A204.1 (cell line): ENCODE results near the gene ATP2A3.

Experiments
- FAIRE-seq: peaks from 2 replicates; lab custom pipeline; 2012; peaks lifted over from hg19 to GRCh38; lab: Jason Lieb, UNC

ATP2A3 gene

DNA sequence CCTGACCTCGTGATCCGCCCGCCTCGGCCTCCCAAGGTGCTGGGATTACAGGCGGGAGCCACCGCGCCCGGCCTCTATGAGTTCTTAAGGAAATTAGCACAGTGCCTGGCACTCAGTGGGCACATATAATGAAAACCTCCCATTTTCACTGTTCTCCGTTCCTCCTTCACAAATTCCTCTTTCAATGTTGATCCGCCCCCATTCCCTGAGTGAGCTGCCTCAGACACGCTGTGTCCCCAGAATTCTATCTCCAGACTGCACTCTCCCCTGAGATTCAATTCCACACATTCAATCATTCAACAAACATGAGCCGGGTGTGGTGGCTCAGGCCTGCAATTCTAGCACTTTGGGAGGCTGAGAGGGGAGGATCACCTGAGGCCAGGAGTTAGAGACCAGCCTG, 55.0 kb downstream of the ATP2A3 start:
- FAIRE-seq = no peak

DNA sequence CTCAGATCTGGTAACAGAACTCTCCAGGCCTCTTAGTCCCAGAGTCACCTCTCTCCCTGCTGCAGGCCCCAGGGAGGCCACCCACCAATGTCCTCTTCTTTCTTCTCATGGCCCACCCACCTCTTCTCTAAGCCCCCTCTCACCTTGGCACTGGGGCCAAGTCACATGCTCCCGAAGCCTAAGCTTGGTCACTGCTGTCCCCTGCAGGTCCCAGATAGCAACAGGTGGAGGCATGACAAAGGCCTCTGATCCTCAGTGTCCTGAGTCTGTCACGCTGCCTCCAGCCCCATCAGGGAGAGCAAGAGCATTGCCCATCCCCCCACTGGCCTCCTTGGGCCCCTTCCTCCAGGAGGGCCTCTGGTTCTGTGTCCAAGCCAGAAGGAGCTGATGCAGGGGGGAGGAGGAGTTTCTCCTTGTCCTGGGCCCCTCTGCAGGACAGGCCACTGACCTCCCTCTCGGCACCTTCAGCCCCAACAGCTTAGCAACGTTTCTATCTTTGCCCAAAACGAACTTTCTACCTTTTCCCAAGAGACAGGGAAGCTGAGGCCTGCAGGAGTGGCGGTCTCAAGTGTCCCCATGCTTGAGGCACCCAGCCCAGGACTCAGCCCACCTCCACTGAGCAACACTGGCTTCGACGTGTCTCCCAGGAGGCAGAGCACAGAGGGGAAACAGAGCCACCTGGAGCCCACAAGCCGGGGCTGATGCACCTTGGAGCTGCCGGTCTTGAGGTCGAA, 56.6 kb downstream of the ATP2A3 start:
- no peak for FAIRE-seq

DNA sequence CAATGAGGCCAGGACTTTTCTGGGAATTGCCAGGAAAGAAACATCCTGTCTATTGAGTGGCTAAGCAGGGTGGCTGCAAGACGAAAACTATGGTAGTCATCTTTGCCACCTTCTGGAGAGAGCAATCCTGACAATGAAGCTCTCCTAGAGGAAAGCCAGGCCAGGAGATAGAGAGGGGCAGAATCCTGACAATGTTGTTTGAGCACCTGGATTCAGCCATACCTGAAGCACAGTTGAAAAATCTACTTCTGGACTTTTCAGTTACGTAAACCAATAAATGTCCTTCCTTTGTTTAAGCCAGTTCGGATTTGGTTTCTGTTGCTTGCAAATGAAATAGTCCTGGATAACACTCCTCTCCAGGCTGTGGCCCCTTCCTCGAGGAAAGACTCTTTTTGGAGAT, 57.4 kb downstream of the ATP2A3 start:
- no peak for FAIRE-seq

DNA sequence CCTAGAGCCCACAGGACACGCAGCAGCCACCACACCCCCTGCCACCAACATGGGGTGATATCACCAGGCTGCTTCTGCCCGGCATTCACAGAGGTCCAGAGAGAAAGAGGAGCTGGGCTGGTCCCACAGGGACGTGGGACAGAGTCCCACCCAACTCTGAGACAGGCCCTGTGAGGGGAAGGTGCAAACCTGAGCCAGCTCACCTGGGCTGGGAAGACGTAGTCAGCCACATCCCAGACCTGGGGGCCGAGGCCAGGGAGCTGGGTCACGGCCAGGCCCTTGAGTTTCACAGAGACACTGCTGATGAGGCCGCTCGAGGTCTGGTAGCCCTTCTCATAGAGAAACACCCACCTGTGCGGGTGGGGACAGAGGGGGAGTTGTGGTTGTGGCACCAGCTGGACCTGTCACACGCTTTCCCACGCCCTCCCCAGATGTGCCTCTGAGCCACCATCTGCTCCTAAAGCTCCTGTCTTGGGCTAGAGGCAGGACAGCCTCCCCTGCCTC, 59.2 kb downstream of the ATP2A3 start:
- no peak for FAIRE-seq

DNA sequence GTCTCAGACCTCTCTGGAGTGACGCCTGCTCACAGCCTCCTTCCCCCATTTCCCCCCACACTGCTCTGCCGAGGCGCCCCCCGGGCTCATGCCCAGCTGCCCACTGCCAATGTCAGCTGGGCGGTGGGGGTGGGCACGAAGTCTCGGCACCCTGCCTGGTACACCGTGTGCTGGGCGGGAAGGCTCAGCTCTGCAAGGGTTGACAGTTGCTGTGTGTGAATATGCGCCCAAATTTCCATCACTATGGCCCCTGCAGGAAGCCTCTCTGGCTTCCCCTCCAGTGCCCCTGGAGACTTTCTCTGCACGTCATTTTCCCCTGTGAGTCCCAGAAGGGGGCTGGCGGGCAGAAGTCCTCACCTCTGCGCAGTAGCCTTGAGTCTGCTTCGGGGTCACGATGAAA, 59.7 kb downstream of the ATP2A3 start:
- FAIRE-seq = no peak

DNA sequence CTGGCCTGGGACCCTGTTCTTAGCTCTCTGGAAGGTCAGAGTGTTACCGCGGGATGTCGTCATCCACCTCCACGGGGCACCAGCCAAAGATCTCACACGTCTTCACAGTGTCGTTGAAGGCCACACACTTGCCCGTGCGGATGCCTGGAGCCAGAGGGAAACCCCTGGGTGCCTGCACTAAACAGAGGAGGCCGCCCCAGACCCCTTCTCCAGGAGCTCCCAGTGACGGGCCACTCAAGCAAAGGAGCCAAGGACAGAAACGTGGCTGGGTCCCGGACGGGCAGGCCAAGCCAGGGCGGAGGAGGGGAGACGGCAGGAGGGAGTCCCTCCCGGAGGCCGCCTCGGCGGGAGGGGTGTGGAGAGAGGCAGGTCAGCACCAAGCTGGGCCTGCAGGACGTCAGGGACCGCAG, 60.4 kb downstream of the ATP2A3 start:
- FAIRE-seq = no peak

DNA sequence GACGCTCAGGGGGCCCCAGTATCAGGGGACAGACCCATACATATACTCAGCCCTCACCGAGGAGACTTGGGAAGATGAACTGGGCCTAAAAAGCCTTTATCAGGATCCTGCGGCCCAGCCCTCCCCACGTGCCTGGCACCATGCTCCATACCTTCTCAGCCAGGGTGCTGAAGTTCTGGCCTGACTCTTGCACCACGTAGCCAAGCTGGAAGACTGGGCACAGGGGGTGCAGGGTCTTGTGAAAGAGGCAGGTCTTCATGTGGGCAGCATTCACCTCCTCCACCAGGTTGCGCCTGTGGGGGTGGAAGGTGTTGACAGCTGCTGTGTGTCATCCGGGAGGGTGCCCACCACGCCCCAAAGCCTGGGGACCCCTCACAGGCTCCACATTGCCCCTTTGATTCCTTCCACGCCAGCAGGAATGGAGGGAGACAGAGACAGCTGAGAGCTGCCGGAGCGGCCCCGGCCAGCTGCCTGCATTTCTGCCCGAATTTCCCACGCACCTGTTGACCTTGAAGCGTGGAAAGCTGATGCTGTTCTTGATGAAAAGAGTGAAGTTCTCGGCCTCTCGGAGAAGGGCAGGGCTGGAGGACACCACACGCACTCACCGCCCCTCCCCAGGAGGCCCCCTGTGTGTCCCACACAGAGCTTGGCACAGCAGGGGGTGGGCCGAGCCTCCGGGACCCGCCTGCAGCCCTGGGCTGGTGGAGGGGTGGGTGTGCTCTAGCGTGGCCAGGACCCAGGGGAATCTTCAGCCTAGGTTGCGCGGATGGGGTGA, 61.0 kb downstream of the ATP2A3 start:
- no peak for FAIRE-seq

DNA sequence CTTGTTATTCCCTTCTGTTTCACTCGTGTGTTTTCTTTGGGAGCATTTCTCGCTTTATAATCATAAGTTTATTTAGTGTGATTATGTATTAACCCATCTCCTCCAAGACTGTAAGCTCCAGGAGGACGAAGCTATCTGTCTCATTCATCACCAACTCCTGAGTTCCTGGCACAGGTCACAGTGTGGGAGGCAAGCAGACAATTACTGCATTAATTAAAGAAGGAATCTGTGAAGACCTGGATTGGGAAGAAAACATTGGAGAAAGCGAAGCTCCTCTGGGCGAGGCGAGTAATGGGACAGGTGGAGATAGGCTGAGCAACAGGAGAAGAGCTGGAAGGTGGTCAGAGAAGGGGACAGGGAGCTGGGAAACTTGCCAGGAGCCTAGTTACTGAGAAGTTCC, 63.6 kb downstream of the ATP2A3 start:
- no peak for FAIRE-seq

DNA sequence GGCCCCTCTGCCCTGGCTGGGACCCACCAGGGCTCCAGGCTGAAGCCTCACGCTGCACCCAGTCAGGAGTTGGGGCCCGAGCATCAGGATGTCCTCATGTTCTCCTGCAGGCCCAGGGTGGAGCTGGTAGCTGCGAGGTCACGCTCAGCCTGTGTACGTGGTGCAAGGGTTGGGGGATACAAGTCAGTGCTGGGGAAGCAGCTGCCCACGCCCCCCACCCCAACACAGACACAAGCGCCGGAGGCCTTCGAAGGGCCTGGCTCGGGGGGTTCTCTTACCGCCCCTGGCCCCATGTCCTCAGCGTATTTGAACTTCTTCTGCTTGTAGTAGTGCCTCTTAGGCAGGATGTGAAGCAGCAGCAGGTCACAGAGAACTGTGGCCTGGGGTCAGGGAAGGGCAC, 66.5 kb downstream of the ATP2A3 start:
- FAIRE-seq = no peak

DNA sequence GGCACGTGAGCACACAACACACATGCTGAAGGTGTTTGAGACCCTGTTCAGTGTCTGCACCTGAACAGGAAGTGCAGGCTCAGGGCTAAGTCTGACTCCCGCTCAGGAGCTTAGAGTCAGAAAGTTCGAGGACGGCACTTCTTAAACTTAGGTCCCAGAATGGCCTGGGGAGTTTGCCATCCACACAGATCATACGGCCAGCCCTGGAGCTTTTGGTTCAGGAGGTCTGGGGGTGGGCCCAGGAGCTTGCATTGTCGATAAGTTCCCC, 67.3 kb downstream of the ATP2A3 start:
- no peak for FAIRE-seq

DNA sequence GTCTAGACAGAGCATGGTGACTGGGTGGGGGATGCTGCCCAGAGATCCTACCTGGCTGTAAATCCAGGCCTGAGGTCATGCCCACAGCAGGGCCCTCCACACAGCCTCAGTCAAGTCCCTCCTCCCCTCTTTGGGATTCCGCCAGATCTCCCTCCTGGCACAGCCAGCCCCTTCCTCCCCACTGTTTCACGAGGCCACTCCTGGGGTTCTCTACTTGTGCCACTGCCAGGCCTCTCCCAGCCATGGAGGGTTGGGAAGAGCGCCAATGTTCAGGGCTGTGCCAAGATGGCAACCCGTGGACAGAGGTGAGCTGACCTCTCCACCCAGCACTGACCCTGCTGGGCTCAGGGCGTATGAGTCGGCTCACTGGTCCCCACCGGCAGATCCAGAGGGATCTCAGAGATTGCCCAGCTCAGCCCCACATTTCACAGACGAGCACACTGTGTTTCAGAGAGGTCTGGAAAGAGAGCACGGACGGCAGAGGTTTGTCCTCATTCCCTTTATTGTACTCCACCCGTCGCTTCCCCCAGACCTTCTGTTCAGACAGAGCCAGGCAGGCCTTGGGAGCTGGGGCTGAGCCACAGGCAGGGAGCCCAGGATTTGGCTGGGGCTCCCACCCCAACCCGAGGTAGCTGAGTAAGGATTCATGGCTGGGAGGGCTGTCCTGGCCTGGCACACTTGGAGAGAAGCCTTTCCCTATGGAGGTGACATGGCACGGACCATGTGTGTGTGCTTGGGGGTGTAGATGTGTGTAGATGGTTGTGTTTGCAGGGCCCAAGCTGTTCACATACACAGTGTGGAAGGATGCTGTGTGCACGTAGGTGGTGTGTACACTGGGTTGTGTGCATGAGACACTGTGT, 67.9 kb downstream of the ATP2A3 start:
- no peak for FAIRE-seq

DNA sequence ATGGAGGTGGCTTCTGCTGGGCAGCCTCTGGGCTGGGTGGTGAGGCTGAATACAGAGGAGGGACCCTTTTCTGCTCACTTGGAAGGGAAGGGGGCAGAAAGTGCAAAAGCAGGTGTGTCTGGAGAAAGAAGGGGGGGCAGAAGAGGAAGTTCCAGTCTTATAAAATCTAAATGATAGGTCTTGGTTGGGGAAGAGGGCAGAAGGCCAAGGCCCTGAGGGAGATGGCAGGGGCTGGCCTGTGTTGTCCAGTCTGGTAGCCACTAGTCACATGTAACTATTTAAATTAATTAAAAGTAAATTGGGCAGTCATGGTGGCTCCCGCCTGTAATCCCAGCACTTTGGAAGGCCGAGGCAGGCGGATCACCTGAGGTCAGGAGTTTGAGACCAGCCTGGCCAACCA, 68.9 kb downstream of the ATP2A3 start:
- no peak for FAIRE-seq

DNA sequence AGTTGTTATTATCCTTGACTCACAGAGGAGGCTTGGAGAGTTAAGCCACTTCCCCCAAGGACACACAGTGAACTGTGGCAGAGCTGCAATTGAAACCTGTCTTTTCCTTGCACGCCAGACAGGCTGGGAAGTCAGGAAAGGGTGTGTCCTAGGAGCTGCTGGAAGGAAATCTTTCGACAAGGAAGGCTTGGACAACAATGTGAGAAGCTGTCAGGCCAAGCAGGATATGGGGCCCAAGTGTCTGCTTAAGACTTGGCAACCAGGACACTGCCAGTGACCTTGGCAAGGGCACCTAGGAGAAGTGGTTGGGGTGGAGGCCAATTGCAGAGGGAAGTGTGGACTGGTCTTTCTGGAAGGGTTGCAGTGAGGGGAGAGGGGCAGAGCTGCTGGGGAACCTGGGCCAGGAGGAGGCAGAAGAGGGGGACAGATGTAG, 69.3 kb downstream of the ATP2A3 start:
- no peak for FAIRE-seq

DNA sequence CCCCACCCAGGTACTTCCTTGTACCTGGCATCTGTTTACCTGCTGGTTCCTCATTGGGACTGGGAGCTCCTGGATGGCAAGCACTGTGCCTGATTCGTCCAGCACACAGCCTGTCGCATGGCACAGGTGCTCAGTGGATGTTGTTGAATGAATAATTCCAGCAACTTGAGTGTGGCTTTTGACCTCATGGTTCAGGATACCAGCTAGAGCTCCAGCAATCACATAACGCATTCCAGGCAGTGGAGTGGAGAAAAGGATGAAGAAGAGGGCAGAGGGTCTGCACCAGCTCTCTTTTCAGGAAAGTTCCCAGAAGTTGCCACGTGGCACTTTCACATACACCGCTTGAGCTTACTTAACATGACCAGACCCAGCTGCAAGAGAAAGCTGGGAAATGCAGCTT, 70.0 kb downstream of the ATP2A3 start:
- no peak for FAIRE-seq

DNA sequence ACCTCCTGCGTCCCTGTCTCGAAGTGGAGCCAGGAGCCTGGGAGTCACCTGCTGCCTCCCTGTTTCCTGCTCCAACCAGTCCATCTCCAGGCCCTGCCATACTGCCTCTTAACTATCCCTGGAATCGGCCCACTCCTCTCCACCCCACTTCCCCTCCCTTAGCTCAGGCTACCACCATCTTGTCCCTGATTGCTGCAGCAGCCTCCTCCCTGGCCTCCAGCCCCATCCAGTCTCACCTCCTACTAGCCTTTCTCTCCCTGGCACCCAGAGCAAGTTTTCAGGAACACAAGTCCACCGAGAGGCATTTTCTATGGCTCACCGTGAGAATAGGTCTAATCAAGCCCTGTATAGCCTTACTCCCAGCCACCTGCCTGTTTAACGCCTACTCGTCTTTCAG, 70.5 kb downstream of the ATP2A3 start:
- no peak for FAIRE-seq

DNA sequence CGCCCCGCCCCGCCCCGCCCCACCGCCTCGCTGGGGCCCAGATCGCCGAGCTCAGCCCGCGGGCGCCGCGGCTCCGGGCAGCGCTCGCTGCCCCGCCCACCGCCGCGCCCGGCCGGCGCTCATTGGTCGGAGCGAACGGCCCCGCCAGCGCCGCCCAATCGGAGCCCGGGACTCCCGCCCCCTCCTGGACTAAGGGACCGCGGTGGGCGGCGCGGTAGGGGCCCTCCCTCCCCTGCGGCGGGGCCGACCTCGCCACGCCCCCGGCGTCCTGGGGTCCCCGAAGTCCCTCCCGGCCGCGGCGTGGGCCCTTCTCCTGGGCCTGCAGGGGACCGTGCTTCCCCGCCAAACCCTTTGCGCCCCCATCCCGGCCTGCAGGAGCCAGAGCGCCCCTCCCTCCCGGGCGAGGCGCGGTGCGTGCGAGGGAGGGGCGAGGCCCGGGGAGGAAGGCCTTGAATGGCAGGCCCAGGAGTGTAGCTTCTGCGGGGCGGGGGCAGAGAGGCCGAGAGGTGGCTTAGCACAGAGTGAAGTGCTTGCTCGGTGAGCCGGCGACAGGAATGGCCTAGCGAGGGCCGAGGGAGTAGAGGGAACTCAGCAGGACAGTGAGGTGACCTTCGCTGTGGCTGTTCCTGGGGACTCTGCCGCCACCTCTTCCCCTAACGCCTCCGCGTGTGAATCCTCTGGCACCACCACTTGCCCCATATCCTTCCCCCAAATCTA, 71.1 kb downstream of the ATP2A3 start, which contains the start of gene CAMKK1:
Gene CAMKK1, minus strand, starts transcription at position 51 of the 717 bp plus-strand sequence. CDS start 7,366 bp downstream, outside the sequence.
- no peak for FAIRE-seq

DNA sequence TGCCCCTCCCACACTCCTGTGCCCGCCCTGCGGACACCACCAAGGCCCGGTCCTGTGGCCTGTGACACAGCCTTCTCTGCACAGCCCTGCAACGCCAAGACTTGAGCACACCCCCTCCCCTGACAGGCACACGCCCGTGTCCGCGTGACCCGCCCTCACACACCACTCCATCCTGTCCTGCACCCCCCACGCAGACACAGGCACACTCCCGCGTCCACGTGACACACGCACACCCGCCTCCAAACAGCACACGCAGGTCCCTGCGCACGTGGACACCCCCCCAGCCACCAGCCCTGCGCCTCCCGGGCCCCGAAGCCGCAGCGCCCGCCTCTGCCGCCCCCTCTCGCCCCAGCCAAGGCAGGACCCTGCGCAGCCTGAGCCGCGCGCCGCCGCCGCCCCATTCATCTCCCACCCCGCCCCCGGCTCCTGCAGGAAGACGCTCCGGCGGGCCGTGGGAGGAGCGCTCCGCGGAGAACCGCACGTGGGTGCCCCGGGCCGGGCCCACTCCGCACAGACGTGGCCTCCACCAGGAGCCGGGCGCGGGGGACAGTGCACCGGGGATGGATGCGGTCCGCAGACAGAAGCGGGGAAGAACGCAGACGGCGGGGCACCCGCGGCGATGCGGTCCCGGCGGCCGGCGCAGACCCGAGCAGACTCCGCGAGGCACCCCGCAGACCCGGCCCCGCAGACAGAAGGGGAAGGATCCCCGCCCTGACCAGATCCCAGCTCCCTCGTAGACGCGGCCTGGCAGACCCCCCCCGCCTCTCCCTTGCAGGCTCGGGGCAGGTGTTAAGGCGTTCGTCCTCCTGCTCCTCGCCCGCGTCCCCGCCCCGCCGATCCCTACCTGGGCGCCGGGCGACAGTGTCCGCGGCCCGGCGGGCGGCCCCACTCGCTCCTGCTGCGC, 71.9 kb downstream of the ATP2A3 start:
- FAIRE-seq = no peak

DNA sequence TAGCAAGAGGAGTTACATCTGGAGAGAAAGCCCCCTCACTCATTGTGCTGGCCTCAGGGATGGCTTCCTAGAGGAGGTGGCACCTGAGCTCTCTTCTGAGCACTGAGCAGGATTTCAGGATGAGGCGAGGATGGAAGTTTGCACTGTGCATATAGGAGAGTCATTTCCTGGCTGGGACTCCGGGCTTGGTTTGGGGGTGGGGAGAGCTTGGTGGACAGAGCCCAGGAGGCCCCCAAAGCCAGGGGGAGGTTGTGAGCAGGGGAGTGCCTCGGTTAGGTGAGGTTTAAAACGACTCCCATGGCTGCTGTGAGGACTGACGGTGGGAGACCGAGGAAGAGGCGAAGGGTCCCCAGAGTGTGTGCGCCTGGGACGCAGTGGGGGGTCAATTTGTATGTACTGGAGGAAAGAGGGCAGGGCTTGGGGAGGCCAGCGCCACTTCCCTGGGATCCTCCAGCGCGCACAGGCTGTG, 72.6 kb downstream of the ATP2A3 start:
- no peak for FAIRE-seq

DNA sequence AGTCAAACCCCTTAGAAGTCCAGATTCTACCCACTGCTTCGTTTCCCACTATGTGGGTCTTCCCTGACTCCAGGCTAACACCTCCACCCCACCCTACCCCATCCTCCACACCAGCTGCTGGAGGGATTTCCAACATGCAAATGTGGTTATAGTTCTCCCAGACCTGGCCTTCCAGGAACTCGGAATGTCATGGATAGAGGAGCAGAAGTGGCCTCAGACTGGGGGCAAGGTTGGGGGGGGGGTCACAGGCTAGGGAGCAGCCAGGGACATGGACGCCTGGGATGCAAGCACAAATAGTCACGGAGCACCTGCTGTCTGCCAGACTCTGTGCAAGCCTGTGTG, 73.4 kb downstream of the ATP2A3 start:
- FAIRE-seq = no peak

DNA sequence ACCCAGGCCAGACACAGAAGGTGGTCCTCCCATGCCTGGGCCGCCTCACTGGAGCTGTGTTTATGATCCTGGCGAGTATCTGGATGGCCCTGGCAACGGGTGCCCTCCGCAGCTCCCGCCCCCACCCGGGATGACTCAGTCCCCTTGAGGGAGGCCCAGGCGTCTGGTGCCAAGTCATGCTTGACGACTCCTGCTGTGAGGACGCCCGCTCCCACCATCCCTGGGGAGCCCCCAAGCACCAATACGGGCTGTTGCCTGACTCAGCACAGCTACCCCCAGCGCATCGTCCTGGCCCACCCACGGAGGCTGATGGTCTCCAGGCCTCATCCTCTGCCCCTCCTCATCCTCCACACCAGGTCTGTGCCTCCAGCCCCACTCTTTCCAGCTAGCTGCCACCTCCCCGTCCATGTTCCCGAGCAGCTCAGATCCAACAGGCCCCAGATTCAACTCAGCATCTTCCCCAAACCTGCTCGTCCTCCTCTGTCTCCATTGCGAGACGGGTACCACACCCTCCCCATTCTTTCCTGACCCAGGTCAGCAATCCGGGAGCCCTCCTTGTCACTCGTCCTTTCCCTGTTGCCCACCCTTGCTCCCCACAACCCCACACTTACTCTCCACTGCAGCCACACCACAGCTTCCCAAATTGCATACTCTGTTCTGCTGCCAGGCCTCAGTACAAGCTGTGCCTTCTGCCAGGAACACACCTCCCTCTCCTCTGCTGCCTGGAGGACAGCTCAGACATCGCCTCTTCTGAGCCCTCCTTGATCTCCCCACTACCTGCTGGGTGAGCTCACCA, 74.0 kb downstream of the ATP2A3 start:
- no peak for FAIRE-seq
